CD14-positive monocyte (primary cell): ENCODE results near the gene NPAS3. TPM values are rescaled to one million over a fixed set of nuclear protein-coding genes. Genes with fewer than 3 reads are reported as not detected.

Experiments used
- DNase-seq, 3 donors: peaks; one replicate each; pipeline ENCODE4 v3.0.0-alpha.2; 2011 to 2022
- H2AFZ ChIP-seq: 2 replicates; pipeline ENCODE4 v1.6.0; 2012; ENCODE audit warnings: mild to moderate bottlenecking, low read depth, low read length, inconsistent platforms; ENCODE audit not compliant: insufficient read depth, poor library complexity, severe bottlenecking
- H3K27ac ChIP-seq, 2 donors: 1 replicate in 1 of 2; 2 replicates in 1 of 2; pipeline ENCODE4 v1.5.1; 2012 to 2013; ENCODE audit warnings: low read length in 2 of 2, control low read depth in 1 of 2, inconsistent platforms in 1 of 2, low read depth in 1 of 2, mild to moderate bottlenecking in 1 of 2
- H3K27me3 ChIP-seq, 2 donors: one replicate each; pipeline versions ENCODE4 v1.6.0 to v1.6.1; 2011 to 2013; ENCODE audit warnings: low read length in 2 of 2; ENCODE audit not compliant: control insufficient read depth in 2 of 2, insufficient read depth in 2 of 2
- H3K36me3 ChIP-seq, 2 donors: replicated peaks in 1 of 2; 1 replicate in 1 of 2; 2 replicates in 1 of 2; pipeline versions ENCODE4 v1.5.1 to v1.6.1; 2012 to 2013; ENCODE audit warnings: low read length in 2 of 2, control low read depth in 1 of 2, inconsistent platforms in 1 of 2, mild to moderate bottlenecking in 1 of 2; ENCODE audit not compliant: insufficient read depth in 2 of 2, control insufficient read depth in 1 of 2
- H3K4me1 ChIP-seq, 2 donors: 1 replicate in 1 of 2; 2 replicates in 1 of 2; pipeline versions ENCODE4 v1.5.1 to v1.6.1; 2012 to 2013; ENCODE audit warnings: low read length in 2 of 2, control low read depth in 1 of 2, inconsistent platforms in 1 of 2, mild to moderate bottlenecking in 1 of 2, moderate library complexity in 1 of 2; ENCODE audit not compliant: insufficient read depth in 2 of 2, control insufficient read depth in 1 of 2
- H3K4me2 ChIP-seq: replicated peaks from 2 replicates; pipeline ENCODE3; 2012; ENCODE audit warnings: low read length, moderate library complexity, mild to moderate bottlenecking; ENCODE audit not compliant: poor library complexity, severe bottlenecking; ENCODE audit errors: extremely low read depth
- H3K4me3 ChIP-seq, 3 experiments: fragments of 200-600 bp in 1 of 3; sonication (generic) in 1 of 3; replicated peaks in 1 of 3; 1 replicate in 2 of 3; 2 replicates in 1 of 3; pipeline ENCODE4 v1.5.1; 2011 to 2013; ENCODE audit warnings: low read length in 3 of 3, mild to moderate bottlenecking in 3 of 3, control low read depth in 2 of 3, low read depth in 2 of 3, inconsistent platforms in 1 of 3, moderate library complexity in 1 of 3
- H3K79me2 ChIP-seq: 2 replicates; pipeline ENCODE4 v1.6.0; 2012; ENCODE audit warnings: mild to moderate bottlenecking, control low read depth, inconsistent platforms, low read length, moderate library complexity; ENCODE audit not compliant: insufficient read depth
- H3K9ac ChIP-seq: 2 replicates; pipeline ENCODE4 v1.6.0; 2017; ENCODE audit warnings: low read length, mild to moderate bottlenecking; ENCODE audit not compliant: insufficient read depth, poor library complexity, severe bottlenecking
- H3K9me3 ChIP-seq, 2 donors: replicated peaks in 1 of 2; 1 replicate in 1 of 2; 2 replicates in 1 of 2; pipeline versions ENCODE4 v1.5.1 to v1.6.1; 2012 to 2013; ENCODE audit warnings: low read length in 2 of 2, control low read depth in 1 of 2; ENCODE audit not compliant: control insufficient read depth in 1 of 2, insufficient read depth in 1 of 2
- H4K20me1 ChIP-seq: 2 replicates; pipeline ENCODE4 v1.6.0; 2012; ENCODE audit warnings: mild to moderate bottlenecking, low read length, control low read depth, moderate library complexity; ENCODE audit not compliant: insufficient read depth
- H3K27ac Mint-ChIP-seq, 7 donors: one replicate each; pipeline ENCODE4 v1.8.0; 2020; ENCODE audit warnings: mild to moderate bottlenecking in 7 of 7, mixed read lengths in 7 of 7, moderate library complexity in 6 of 7, inconsistent platforms in 2 of 7
- H3K27me3 Mint-ChIP-seq, 3 donors: one replicate each; pipeline ENCODE4 v1.8.0; 2021 to 2022; ENCODE audit warnings: low read depth in 3 of 3, mild to moderate bottlenecking in 3 of 3, mixed read lengths in 3 of 3, moderate library complexity in 3 of 3, inconsistent platforms in 1 of 3
- H3K36me3 Mint-ChIP-seq, 2 donors: one replicate each; pipeline ENCODE4 v1.8.0; 2020; ENCODE audit warnings: mixed read lengths in 2 of 2, inconsistent platforms in 1 of 2, mild to moderate bottlenecking in 1 of 2
- H3K4me1 Mint-ChIP-seq: one replicate; pipeline ENCODE4 v1.8.0; 2020; ENCODE audit warnings: mild to moderate bottlenecking, mixed read lengths
- H3K4me3 Mint-ChIP-seq, 2 donors: one replicate each; pipeline ENCODE4 v1.8.0; 2020; ENCODE audit warnings: mild to moderate bottlenecking in 2 of 2, mixed read lengths in 2 of 2, moderate library complexity in 1 of 2
- H3K9me3 Mint-ChIP-seq, 7 donors: one replicate each; pipeline ENCODE4 v1.8.0; 2020 to 2022; ENCODE audit warnings: mixed read lengths in 7 of 7, mild to moderate bottlenecking in 6 of 7, moderate library complexity in 6 of 7, inconsistent platforms in 2 of 7
- CTCF ChIP-seq: fragments of 200-600 bp; IDR thresholded peaks from one replicate; pipeline ENCODE4 v1.8.0; 2022; ENCODE audit warnings: antibody characterized with exemption, mild to moderate bottlenecking
- WGBS: methylation state at CpG from one replicate; pipeline ENCODE4 v1.1.5; 2013; ENCODE audit warnings: missing lambda C conversion rate; ENCODE audit not compliant: insufficient coverage; 5-methylcytosine and 5-hydroxymethylcytosine counted together
- intact Hi-C, 2 donors: fragments of 100-400 bp; cut with micrococcal nuclease; formaldehyde crosslinking; loops; one replicate each; pipeline versions ENCODE4 v1.15.0 to v1.15.1; 2023
- polyA plus RNA-seq, 3 donors: library from polyadenylated mRNA; depleted of rRNA in 1 of 3; unstranded in 2 of 3; stranded (reverse) in 1 of 3; fragments of 300-500 nt in 2 of 3; fragments of >200 nt in 1 of 3; fragmentation: Illumina TruSeq in 2 of 3; gene quantifications; 1 replicate in 2 of 3; 2 replicates in 1 of 3; pipeline ENCODE4 v1.2.3, GENCODE V29; 2012 to 2021

NPAS3 gene
- polyA plus RNA-seq, 3 donors: not detected

- Histone ChIP-seq H3K27ac (no peak overlapping the region), H3K79me2 (no peaks in the 10 kb centered on the region), H3K9me3 (no peaks in the 10 kb centered on the region), H3K27me3 (no peaks in the 10 kb centered on the region), H3K9ac (no peak overlapping the region), H4K20me1 (no peaks in the 10 kb centered on the region), H3K36me3 (no peaks in the 10 kb centered on the region), H3K4me2 (no peak overlapping the region), H3K4me3 (no peak overlapping the region), H3K4me1 (no peaks in the 10 kb centered on the region), H2AFZ (no peak overlapping the region)
- no peak for DNase-seq
- no CpG with 5 or more reads among the region's 3 CpGs for WGBS
- Mint-ChIP-seq H3K27me3 (no peaks in the 10 kb centered on the region), H3K4me1 (no peaks in the 10 kb centered on the region), H3K36me3 (no peaks in the 10 kb centered on the region), H3K9me3 (peaks cover 0 to 4% (median 0%) of the 10 kb centered on the region in 7 donors), H3K4me3 (no peak overlapping the region), H3K27ac (no peak overlapping the region)
- no peak for TF ChIP-seq CTCF
- intact Hi-C loops: no loop called here
Measured at GRCh38 chr14:33010495-33010894, 71.8 kb downstream of the NPAS3 start.

- Mint-ChIP-seq H3K4me3 (no peak overlapping the region), H3K27me3 (peaks cover 0 to 2% (median 0%) of the 10 kb centered on the region in 3 donors), H3K36me3 (no peaks in the 10 kb centered on the region), H3K27ac (no peak overlapping the region), H3K9me3 (no peaks in the 10 kb centered on the region), H3K4me1 (no peaks in the 10 kb centered on the region)
- Histone ChIP-seq H3K4me3 (no peak overlapping the region), H3K9me3 (no peaks in the 10 kb centered on the region), H3K79me2 (no peaks in the 10 kb centered on the region), H3K27me3 (no peaks in the 10 kb centered on the region), H3K9ac (no peak overlapping the region), H3K4me1 (no peaks in the 10 kb centered on the region), H3K27ac (no peak overlapping the region), H2AFZ (no peak overlapping the region), H4K20me1 (no peaks in the 10 kb centered on the region), H3K4me2 (no peak overlapping the region), H3K36me3 (no peaks in the 10 kb centered on the region)
- intact Hi-C loops: no loop called here
- no peak for DNase-seq
- TF ChIP-seq CTCF: no peak
- WGBS: 100% methylated on average over 3 of the region's 4 CpGs
Measured at GRCh38 chr14:33014710-33015109, 76.0 kb downstream of the NPAS3 start.
